ENCODE results near the gene GPS2.

The GPS2 gene

DNA sequence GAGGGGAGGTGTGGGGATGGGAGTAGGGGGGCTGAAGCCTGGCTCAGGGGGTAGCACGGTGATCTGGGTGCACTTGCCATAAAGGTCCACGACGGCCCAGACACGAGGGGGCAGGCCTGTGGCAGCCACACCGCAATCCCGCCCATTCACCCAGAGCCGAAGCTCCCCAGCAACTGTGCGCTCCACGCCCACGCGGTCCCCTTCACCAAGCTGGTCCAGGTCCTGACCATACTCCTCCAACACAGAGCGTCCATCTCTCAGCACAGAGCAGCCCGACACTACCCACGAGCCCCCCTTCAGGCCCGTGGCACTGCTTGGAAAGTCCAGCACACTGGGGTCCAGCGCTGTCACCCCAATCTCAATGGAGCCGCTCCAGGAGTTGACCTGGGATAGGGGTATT lies 12.3 kb upstream of the GPS2 start:
- no peak overlapping the region for H3K9ac ChIP-seq (ENCODE audit: low read depth, low read length)
- WGBS = 91% methylated on average over 16 of the region's 17 CpGs
- 0 out of 2 replicates have a peak overlapping the region, but pooled peaks have one; percentile 85 for H3K4me3 ChIP-seq (ENCODE audit: low read length)
- H3K9me3 ChIP-seq (ENCODE audit: insufficient read depth, low read depth, low read length) = no peaks in the 10 kb centered on the region
- H3K36me3 ChIP-seq (ENCODE audit: insufficient read depth, low read length) = peaks cover 42% of the 10 kb centered on the region
- H3K27ac ChIP-seq (ENCODE audit: low read depth, low read length) = no peak overlapping the region
- no peaks in the 10 kb centered on the region for H3K27me3 ChIP-seq (ENCODE audit: insufficient read depth, low read length)
- H3K4me1 ChIP-seq (ENCODE audit: insufficient read depth, low read length) = peaks cover 10% of the 10 kb centered on the region; the same call in 1 of the 2 replicates

DNA sequence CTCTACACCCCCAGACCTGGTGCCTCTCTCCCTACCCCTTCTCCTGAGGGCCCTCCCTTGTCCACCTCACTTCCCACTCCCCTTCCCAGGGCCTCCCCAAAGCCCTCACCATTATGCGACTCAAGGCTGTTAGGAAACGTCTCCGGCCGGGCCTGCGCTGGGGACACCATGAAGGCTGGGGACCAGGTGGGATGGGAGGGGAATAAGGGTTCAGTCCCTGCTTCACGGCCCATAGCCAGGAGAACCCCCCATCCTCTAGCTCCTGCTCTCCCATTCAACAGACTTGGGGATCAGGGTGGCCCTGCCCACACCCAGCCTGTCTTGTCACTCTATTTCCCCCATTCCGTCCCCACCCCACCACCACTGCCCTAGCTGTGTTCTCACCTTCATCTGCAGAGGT lies 11.9 kb upstream of the GPS2 start:
- 94% methylated on average over 7 of the region's 7 CpGs for WGBS
- Histone ChIP-seq H3K4me1 (ENCODE audit: insufficient read depth, low read length) (0 out of 2 replicates have a peak, but pooled peaks cover 7% of the 10 kb centered on the region), H3K27ac (ENCODE audit: low read depth, low read length) (no peak overlapping the region), H3K4me3 (ENCODE audit: low read length) (no peak overlapping the region), H3K9ac (ENCODE audit: low read depth, low read length) (no peak overlapping the region), H3K36me3 (ENCODE audit: insufficient read depth, low read length) (peaks cover 46% of the 10 kb centered on the region), H3K9me3 (ENCODE audit: insufficient read depth, low read depth, low read length) (no peaks in the 10 kb centered on the region), H3K27me3 (ENCODE audit: insufficient read depth, low read length) (no peaks in the 10 kb centered on the region)

- Histone ChIP-seq H3K9me3 (ENCODE audit: insufficient read depth, low read depth, low read length) (no peaks in the 10 kb centered on the region), H3K27ac (ENCODE audit: low read depth, low read length) (no peak overlapping the region), H3K4me1 (ENCODE audit: insufficient read depth, low read length) (0 out of 2 replicates have a peak, but pooled peaks cover 7% of the 10 kb centered on the region), H3K27me3 (ENCODE audit: insufficient read depth, low read length) (no peaks in the 10 kb centered on the region), H3K36me3 (ENCODE audit: insufficient read depth, low read length) (peaks cover 55% of the 10 kb centered on the region), H3K9ac (ENCODE audit: low read depth, low read length) (no peak overlapping the region), H3K4me3 (ENCODE audit: low read length) (no peak overlapping the region)
- WGBS = 95% methylated on average over 11 of the region's 11 CpGs
Measured at GRCh38 chr17:7326186-7326585, 11.0 kb upstream of the GPS2 start.

GRCh38 chr17:7325031-7325528 lies 9.9 kb upstream of the GPS2 start:
- 92% methylated on average over 13 of the region's 19 CpGs for WGBS
- H3K27me3 ChIP-seq (ENCODE audit: insufficient read depth, low read length) = no peaks in the 10 kb centered on the region
- no peak overlapping the region for H3K4me3 ChIP-seq (ENCODE audit: low read length)
- H3K4me1 ChIP-seq (ENCODE audit: insufficient read depth, low read length) = no peaks in the 10 kb centered on the region
- H3K36me3 ChIP-seq (ENCODE audit: insufficient read depth, low read length) = peaks cover 66% of the 10 kb centered on the region
- H3K9me3 ChIP-seq (ENCODE audit: insufficient read depth, low read depth, low read length) = no peaks in the 10 kb centered on the region
- H3K9ac ChIP-seq (ENCODE audit: low read depth, low read length) = no peak overlapping the region
- H3K27ac ChIP-seq (ENCODE audit: low read depth, low read length) = no peak overlapping the region

DNA sequence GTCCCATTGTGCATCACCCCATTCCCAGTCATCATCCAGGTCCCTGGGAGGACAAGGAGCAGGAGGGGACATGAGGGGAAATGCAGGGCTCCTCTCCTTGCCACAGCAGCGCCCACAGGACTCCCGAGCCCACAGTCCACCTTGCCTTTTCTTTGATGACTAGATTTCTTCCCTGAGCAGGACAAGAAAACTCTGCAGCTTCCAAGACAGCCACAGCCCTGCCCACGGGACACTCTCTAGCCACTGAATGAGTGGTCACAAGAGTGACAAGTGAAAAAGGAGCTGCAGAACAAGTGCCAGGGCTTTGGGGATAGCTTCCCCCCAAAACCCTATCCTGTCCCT lies 9.2 kb upstream of the GPS2 start:
- WGBS = 96% methylated on average over 3 of the region's 3 CpGs
- Histone ChIP-seq H3K36me3 (ENCODE audit: insufficient read depth, low read length) (peaks cover 68% of the 10 kb centered on the region), H3K27ac (ENCODE audit: low read depth, low read length) (no peak overlapping the region)

DNA sequence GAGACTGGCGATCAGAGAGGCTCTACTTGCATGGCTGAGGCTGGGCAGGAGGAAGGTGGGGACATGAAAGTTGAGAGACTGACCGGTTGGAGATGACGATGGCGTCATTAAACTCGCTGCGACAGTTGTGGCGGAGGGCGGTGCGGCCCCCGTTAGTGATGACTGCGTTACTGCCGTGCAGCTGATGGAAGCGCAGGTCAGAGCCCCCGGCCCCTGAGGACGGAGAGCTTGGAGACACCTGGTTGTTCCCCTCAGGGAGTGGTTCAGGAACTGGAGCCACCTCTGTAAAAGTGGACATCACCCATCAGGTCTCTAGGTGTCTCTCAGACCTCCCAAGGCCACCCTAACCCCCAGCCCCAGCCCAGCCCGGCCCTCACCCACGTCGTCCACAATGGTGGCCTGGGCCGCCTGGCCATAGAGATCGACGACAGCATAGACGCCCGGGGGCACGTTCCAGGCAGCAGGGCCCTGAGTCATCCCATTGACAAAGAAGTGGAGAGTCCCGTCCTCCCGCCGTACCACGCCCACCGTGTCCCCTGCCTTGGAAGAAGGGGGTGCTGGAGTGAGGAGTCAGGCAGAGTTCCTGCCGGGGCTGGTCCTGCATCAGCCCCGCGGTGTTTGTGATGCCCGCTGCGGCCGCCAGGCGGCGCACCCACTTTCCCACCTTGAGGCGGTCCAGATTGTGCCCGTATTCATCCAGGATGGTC lies 8.7 kb upstream of the GPS2 start:
- Histone ChIP-seq H3K9ac (ENCODE audit: low read depth, low read length) (no peak overlapping the region), H3K36me3 (ENCODE audit: insufficient read depth, low read length) (peaks cover 71% of the 10 kb centered on the region), H3K4me1 (ENCODE audit: insufficient read depth, low read length) (no peaks in the 10 kb centered on the region), H3K4me3 (ENCODE audit: low read length) (no peak overlapping the region), H3K27ac (ENCODE audit: low read depth, low read length) (no peak overlapping the region), H3K9me3 (ENCODE audit: insufficient read depth, low read depth, low read length) (no peaks in the 10 kb centered on the region), H3K27me3 (ENCODE audit: insufficient read depth, low read length) (no peaks in the 10 kb centered on the region)
- WGBS = 70% methylated on average over 39 of the region's 39 CpGs

More for the DNA sequence above, 9.2 kb upstream of the GPS2 start:
- H3K9me3 ChIP-seq (ENCODE audit: insufficient read depth, low read depth, low read length) = no peaks in the 10 kb centered on the region
- H3K4me1 ChIP-seq (ENCODE audit: insufficient read depth, low read length) = no peaks in the 10 kb centered on the region
- H3K9ac ChIP-seq (ENCODE audit: low read depth, low read length) = no peak overlapping the region
- no peak overlapping the region for H3K4me3 ChIP-seq (ENCODE audit: low read length)
- H3K27me3 ChIP-seq (ENCODE audit: insufficient read depth, low read length) = no peaks in the 10 kb centered on the region

- Histone ChIP-seq H3K4me1 (ENCODE audit: insufficient read depth, low read length) (no peaks in the 10 kb centered on the region), H3K27ac (ENCODE audit: low read depth, low read length) (no peak overlapping the region), H3K4me3 (ENCODE audit: low read length) (no peak overlapping the region), H3K9me3 (ENCODE audit: insufficient read depth, low read depth, low read length) (no peaks in the 10 kb centered on the region), H3K27me3 (ENCODE audit: insufficient read depth, low read length) (no peaks in the 10 kb centered on the region), H3K36me3 (ENCODE audit: insufficient read depth, low read length) (peaks cover 83% of the 10 kb centered on the region), H3K9ac (ENCODE audit: low read depth, low read length) (no peak overlapping the region)
- 96% methylated on average over 22 of the region's 22 CpGs for WGBS
Measured at GRCh38 chr17:7322520-7323194, 7.5 kb upstream of the GPS2 start.

- Histone ChIP-seq H3K27me3 (ENCODE audit: insufficient read depth, low read length) (no peaks in the 10 kb centered on the region), H3K4me3 (ENCODE audit: low read length) (no peak overlapping the region), H3K4me1 (ENCODE audit: insufficient read depth, low read length) (no peaks in the 10 kb centered on the region), H3K27ac (ENCODE audit: low read depth, low read length) (no peak overlapping the region), H3K9ac (ENCODE audit: low read depth, low read length) (no peak overlapping the region), H3K9me3 (ENCODE audit: insufficient read depth, low read depth, low read length) (no peaks in the 10 kb centered on the region), H3K36me3 (ENCODE audit: insufficient read depth, low read length) (peaks cover 86% of the 10 kb centered on the region)
- 93% methylated on average over 15 of the region's 15 CpGs for WGBS
Measured at GRCh38 chr17:7321466-7321865, 6.3 kb upstream of the GPS2 start.

DNA sequence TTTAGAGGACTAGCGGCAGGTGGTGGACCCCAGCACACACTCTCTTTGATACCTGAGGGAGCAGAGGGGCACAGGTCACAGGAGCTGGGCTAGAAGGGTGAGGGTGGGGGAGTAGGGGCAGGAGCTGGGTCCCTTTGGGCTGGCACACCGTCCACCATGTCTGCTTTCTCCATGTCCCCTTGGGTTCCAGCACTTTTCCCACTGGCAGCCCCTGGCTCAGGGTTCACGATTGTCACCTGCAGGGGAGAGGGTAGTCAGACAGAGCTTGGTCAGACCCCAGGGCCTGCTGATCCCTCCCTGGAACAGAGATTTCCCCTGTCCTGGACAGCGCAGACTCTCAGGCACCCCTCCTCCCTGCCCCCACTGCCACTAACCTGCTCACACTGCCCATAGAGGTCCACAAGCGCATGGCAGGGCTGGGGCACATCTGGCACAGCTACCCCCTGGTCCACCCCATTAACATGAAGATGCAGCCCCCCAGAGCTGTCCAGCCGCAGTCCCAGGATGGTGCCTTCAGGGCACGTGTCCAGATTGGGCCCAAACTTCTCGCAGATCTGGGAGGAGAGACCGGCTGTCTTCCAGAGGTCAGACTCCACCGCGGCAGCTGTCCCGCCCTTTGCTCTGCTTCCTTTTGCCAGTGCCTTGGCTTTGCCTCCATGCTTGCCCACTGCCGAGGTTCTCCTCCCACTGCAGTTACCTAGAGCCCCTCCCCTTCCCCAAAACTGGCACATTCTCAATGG lies 3.1 kb upstream of the GPS2 start:
- H3K4me3 ChIP-seq (ENCODE audit: low read length) = no peak overlapping the region
- 96% methylated on average over 13 of the region's 13 CpGs for WGBS
- H3K27ac ChIP-seq (ENCODE audit: low read depth, low read length) = no peak overlapping the region

DNA sequence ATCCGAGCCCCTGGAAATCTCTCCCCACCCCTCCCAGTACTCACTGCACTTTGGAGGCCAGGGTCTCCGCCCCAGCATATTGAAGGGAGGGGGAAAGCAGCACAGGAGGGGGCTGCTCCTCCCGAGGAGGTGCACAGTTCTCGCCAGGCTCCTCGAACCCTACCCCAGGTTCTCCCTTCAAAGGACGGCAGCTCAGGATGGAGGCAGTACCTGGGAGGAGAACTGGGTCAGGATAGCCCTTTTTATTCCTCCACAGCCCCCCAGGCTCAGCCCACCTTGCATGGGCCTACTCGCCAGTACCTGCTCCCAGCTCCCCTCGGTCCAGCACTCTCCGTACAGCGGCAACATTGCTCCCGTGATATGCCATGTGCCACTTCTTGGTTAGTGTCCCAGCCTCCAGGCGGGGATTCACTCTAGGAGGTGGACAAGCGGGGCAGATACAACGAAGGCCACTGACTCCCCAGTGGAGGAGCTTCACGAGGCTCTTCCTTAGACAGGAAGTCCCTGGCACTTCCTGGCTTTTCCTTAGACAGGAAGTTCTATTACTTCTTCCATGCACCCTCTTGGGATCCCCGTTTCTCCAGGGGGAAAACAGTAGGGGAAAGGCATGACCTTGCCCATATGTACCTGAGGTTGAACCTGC lies 2.1 kb upstream of the GPS2 start:
- Histone ChIP-seq H3K27ac (ENCODE audit: low read depth, low read length) (no peak overlapping the region), H3K4me1 (ENCODE audit: insufficient read depth, low read length) (0 out of 2 replicates have a peak, but pooled peaks cover 4% of the 10 kb centered on the region), H3K9me3 (ENCODE audit: insufficient read depth, low read depth, low read length) (no peaks in the 10 kb centered on the region), H3K9ac (ENCODE audit: low read depth, low read length) (no peak overlapping the region), H3K4me3 (ENCODE audit: low read length) (no peak overlapping the region), H3K36me3 (ENCODE audit: insufficient read depth, low read length) (peaks cover 72% of the 10 kb centered on the region), H3K27me3 (ENCODE audit: insufficient read depth, low read length) (no peaks in the 10 kb centered on the region)
- 93% methylated on average over 14 of the region's 16 CpGs for whole genome bisulfite sequencing

More for the DNA sequence above, 3.1 kb upstream of the GPS2 start:
- H3K9ac ChIP-seq (ENCODE audit: low read depth, low read length) = no peak overlapping the region
- 0 out of 2 replicates have a peak, but pooled peaks cover 4% of the 10 kb centered on the region for H3K4me1 ChIP-seq (ENCODE audit: insufficient read depth, low read length)
- no peaks in the 10 kb centered on the region for H3K27me3 ChIP-seq (ENCODE audit: insufficient read depth, low read length)
- H3K36me3 ChIP-seq (ENCODE audit: insufficient read depth, low read length) = peaks cover 72% of the 10 kb centered on the region
- no peaks in the 10 kb centered on the region for H3K9me3 ChIP-seq (ENCODE audit: insufficient read depth, low read depth, low read length)
